OCI-LY7 (cell line): ENCODE measurements around the gene RNF157.

Experiments used
- EZH2phosphoT487 ChIP-seq: fragments of 200-600 bp; sonication (generic); IDR thresholded peaks from 2 replicates; pipeline ENCODE4 v1.6.1; 2018; ENCODE audit warnings: low read depth, borderline replicate concordance, mild to moderate bottlenecking, mixed run types, antibody characterized with exemption, low read length, moderate library complexity, mixed read lengths
- TF ChIP-seq, protein P1 (sequence below): fragments of 200-600 bp; sonication (generic); conservative IDR thresholded peaks from 2 replicates; pipeline ENCODE4 v1.5.1; 2014; ENCODE audit warnings: mild to moderate bottlenecking, antibody characterized with exemption, low read length, moderate library complexity, mixed read lengths

DNA sequence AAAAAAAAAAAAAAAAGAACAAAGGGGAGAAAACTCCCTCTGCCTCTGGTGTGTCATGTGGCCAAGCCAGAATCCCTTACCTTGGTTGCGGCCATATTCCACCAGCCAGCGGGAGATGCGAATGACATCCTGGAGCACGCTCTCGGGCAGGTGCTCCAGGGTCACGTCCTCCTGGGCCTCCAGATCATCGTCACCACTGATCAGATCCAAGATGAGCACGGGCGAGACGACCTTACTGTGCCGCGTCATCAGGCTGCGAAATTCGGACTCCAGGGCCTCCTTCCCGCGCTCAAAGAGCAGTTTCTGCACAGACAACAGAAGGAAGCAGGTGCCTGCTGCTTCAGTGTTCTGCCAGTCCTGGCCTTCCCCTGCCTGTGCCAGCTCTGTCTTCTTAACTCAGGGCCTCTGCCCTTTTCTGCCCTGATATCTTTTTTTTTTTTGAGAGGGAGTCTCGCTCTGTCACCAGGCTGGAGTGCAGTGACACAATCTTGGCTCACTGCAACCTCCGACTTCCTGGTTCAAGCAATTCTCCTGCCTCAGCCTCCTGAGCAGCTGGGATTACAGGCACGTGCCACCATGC, 142.5 kb downstream of the RNF157 start:
- TF ChIP-seq, protein P1, sequence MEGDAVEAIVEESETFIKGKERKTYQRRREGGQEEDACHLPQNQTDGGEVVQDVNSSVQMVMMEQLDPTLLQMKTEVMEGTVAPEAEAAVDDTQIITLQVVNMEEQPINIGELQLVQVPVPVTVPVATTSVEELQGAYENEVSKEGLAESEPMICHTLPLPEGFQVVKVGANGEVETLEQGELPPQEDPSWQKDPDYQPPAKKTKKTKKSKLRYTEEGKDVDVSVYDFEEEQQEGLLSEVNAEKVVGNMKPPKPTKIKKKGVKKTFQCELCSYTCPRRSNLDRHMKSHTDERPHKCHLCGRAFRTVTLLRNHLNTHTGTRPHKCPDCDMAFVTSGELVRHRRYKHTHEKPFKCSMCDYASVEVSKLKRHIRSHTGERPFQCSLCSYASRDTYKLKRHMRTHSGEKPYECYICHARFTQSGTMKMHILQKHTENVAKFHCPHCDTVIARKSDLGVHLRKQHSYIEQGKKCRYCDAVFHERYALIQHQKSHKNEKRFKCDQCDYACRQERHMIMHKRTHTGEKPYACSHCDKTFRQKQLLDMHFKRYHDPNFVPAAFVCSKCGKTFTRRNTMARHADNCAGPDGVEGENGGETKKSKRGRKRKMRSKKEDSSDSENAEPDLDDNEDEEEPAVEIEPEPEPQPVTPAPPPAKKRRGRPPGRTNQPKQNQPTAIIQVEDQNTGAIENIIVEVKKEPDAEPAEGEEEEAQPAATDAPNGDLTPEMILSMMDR, result no peak
- TF ChIP-seq EZH2phosphoT487, result no peak
